SU-DHL-6 (cell line): ENCODE results near the gene RANBP17.

ENCODE experiments used
- H2AFZ ChIP-seq: fragments of 200-600 bp; sonication (generic); 2 replicates; pipeline ENCODE4 v1.6.1; 2014; ENCODE audit warnings: low read depth, mild to moderate bottlenecking, moderate library complexity, mixed read lengths, antibody characterized with exemption, low read length; ENCODE audit not compliant: severe bottlenecking
- H3F3A ChIP-seq: fragments of 200-600 bp; shearing (Covaris generic); 2 replicates; pipeline ENCODE4 v1.6.0; 2016; ENCODE audit warnings: antibody characterized with exemption, mild to moderate bottlenecking; ENCODE audit not compliant: insufficient read depth
- H3K27ac ChIP-seq: fragments of 200-600 bp; sonication (generic); 2 replicates; pipeline ENCODE4 v1.5.1; 2016; ENCODE audit warnings: low read depth, mild to moderate bottlenecking, low read length, moderate library complexity, mixed read lengths
- H3K27me3 ChIP-seq: fragments of 200-600 bp; sonication (generic), shearing (Covaris generic); 2 replicates; pipeline ENCODE4 v1.6.0; 2014; ENCODE audit warnings: mild to moderate bottlenecking, low read length
- H3K36me3 ChIP-seq: fragments of 200-600 bp; sonication (generic); 2 replicates; pipeline ENCODE4 v1.6.1; 2014; ENCODE audit warnings: mild to moderate bottlenecking, low read length, mixed read lengths
- H3K4me2 ChIP-seq: fragments of 300-600, 200-600 bp; shearing (Covaris generic), sonication (generic); 2 replicates; pipeline ENCODE4 v1.6.0; 2014; ENCODE audit warnings: low read length, low read depth, mild to moderate bottlenecking; ENCODE audit not compliant: poor library complexity, severe bottlenecking
- H3K4me3 ChIP-seq: fragments of 200-600 bp; sonication (generic); 2 replicates; pipeline ENCODE4 v1.5.1; 2014; ENCODE audit warnings: antibody characterized with exemption, low read length, mild to moderate bottlenecking, mixed read lengths; ENCODE audit not compliant: insufficient read depth, poor library complexity, severe bottlenecking
- H3K79me2 ChIP-seq: fragments of 200-600 bp; sonication (generic); 2 replicates; pipeline ENCODE4 v1.6.1; 2014; ENCODE audit warnings: mild to moderate bottlenecking, low read length, moderate library complexity; ENCODE audit not compliant: insufficient read depth
- H3K9ac ChIP-seq: fragments of 200-600 bp; sonication (generic); 2 replicates; pipeline ENCODE4 v1.7.0; 2014; ENCODE audit warnings: mild to moderate bottlenecking, low read length
- H3K9me2 ChIP-seq: fragments of 200-600 bp; sonication (generic); replicated peaks from 2 replicates; pipeline ENCODE4 v1.6.1; 2014; ENCODE audit warnings: low read length; ENCODE audit not compliant: insufficient read depth
- H3K9me3 ChIP-seq: fragments of 200-600 bp; sonication (generic); 2 replicates; pipeline ENCODE4 v1.6.1; 2014; ENCODE audit warnings: low read length, mixed read lengths; ENCODE audit not compliant: insufficient read depth
- H4K20me1 ChIP-seq: fragments of 200-600 bp; sonication (generic); 2 replicates; pipeline ENCODE4 v1.6.1; 2014; ENCODE audit warnings: low read depth, mild to moderate bottlenecking, antibody characterized with exemption, low read length, moderate library complexity, mixed read lengths
- EZH2phosphoT487 ChIP-seq: fragments of 200-600 bp; sonication (generic), shearing (Covaris generic); conservative IDR thresholded peaks from 2 replicates; pipeline ENCODE4 v1.6.1; 2018; ENCODE audit warnings: mild to moderate bottlenecking, antibody characterized with exemption, low read length, moderate library complexity, mixed read lengths
- TF ChIP-seq, protein P1 (sequence below): fragments of 200-600 bp; sonication (generic); IDR thresholded peaks from one replicate; pipeline ENCODE4 v1.5.1; 2017; ENCODE audit warnings: antibody characterized with exemption, mild to moderate bottlenecking, low read length, moderate library complexity; ENCODE audit not compliant: insufficient read depth, poor library complexity, severe bottlenecking

The RANBP17 gene

DNA sequence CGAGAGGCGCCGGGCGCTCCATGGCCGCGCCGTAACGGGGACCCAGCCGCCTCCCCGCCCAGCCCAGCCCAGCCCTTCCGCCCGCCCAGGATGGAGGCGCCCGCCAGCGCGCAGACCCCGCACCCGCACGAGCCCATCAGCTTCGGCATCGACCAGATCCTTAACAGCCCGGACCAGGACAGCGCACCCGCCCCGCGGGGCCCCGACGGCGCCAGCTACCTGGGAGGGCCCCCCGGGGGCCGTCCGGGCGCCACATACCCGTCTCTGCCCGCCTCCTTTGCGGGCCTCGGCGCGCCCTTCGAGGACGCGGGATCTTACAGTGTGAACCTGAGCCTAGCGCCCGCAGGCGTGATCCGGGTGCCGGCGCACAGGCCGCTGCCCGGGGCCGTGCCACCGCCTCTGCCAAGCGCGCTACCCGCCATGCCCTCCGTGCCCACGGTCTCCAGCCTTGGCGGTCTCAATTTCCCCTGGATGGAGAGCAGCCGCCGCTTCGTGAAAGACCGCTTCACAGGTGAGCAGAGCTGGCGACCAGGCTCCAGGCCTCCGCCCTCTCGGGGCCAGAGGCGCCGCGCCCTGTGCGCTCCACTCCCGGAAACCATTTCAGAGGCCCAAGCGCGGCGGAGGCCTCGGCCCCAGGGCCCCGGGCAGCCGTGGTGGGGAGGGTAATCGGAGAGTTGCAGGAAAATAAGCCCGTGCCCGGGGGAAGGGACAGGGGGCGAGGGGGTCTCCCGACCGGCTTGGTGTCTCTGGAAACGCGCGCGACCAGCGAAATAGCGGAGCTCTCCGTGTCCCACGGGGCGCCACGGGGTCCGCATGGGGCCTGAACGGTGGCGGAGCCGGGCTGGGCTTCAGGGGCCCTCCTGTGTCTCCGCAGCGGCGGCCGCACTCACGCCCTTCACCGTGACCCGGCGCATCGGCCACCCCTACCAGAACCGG, 447.7 kb downstream of the RANBP17 start:
- H3F3A ChIP-seq: no peaks in the 10 kb centered on the region
- H3K9me3 ChIP-seq: no peaks in the 10 kb centered on the region
- H2AFZ ChIP-seq: no peak overlapping the region
- H3K9me2 ChIP-seq: no peaks in the 10 kb centered on the region
- H3K4me2 ChIP-seq: no peak overlapping the region
- H3K4me3 ChIP-seq: no peak overlapping the region
- H3K79me2 ChIP-seq: no peaks in the 10 kb centered on the region
- TF ChIP-seq, protein P1, sequence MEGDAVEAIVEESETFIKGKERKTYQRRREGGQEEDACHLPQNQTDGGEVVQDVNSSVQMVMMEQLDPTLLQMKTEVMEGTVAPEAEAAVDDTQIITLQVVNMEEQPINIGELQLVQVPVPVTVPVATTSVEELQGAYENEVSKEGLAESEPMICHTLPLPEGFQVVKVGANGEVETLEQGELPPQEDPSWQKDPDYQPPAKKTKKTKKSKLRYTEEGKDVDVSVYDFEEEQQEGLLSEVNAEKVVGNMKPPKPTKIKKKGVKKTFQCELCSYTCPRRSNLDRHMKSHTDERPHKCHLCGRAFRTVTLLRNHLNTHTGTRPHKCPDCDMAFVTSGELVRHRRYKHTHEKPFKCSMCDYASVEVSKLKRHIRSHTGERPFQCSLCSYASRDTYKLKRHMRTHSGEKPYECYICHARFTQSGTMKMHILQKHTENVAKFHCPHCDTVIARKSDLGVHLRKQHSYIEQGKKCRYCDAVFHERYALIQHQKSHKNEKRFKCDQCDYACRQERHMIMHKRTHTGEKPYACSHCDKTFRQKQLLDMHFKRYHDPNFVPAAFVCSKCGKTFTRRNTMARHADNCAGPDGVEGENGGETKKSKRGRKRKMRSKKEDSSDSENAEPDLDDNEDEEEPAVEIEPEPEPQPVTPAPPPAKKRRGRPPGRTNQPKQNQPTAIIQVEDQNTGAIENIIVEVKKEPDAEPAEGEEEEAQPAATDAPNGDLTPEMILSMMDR: no peak
- TF ChIP-seq EZH2phosphoT487: no peak
- no peak overlapping the region for H3K27ac ChIP-seq
- no peaks in the 10 kb centered on the region for H4K20me1 ChIP-seq
- no peaks in the 10 kb centered on the region for H3K27me3 ChIP-seq
- H3K9ac ChIP-seq: no peak overlapping the region
- H3K36me3 ChIP-seq: no peaks in the 10 kb centered on the region

DNA sequence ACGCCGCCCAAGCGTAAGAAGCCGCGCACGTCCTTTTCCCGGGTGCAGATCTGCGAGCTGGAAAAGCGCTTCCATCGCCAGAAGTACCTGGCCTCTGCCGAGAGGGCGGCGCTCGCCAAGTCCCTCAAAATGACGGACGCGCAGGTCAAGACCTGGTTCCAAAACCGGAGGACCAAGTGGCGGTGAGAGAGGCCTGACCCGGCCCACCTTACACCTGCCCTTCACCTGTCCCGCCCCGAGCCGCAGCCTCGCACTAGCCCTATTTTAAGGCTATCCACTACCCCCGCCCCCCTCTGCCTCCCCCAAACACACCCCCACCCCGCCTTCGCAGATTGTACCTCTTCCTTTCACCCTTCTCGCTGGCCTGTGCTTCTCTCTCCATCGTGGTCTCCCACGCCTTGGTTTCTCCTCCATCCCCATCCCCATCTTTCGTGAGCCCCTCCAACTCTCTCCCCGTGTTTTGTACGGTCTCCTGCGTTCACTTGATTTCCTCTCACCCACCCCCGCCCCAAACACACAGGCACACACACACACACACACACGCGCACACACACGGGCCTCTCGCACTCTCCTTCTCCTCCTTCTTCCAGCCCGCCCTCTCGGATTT, 448.5 kb downstream of the RANBP17 start:
- Histone ChIP-seq H2AFZ (no peak overlapping the region), H3K4me3 (no peak overlapping the region), H3K4me2 (no peak overlapping the region), H3K9ac (no peak overlapping the region), H3K27me3 (no peaks in the 10 kb centered on the region), H3F3A (no peaks in the 10 kb centered on the region), H3K79me2 (no peaks in the 10 kb centered on the region), H3K27ac (no peak overlapping the region), H3K9me2 (no peaks in the 10 kb centered on the region), H3K36me3 (no peaks in the 10 kb centered on the region), H3K9me3 (no peaks in the 10 kb centered on the region), H4K20me1 (no peaks in the 10 kb centered on the region)
- no peak for TF ChIP-seq EZH2phosphoT487
- TF ChIP-seq, protein P1: no peak

DNA sequence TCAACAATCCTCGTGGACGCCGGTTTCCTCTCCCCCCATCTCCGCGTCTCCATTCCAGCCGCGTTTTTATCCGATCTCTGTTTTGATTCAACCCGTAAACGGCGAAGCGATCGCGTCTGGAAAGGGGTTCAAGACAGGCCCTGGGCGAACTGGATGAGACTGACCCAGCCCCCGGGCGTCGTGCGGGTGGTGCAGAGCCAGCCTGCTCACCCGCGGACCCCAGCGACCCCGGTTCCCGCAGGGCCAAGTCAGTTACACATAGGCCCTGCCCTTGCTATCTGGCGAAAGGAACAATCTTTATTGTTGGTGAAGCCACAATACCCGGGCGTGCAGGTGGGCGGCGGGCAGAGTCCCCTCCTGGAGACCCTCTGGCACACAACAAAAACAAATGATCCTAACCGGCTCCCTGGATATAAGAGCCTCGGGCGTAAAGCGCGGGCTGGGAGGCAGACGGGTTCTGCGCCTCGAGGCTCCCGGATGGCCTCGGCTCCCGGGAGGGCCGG, 449.1 kb downstream of the RANBP17 start:
- H3K79me2 ChIP-seq: no peaks in the 10 kb centered on the region
- no peak overlapping the region for H3K9ac ChIP-seq
- no peak overlapping the region for H3K27ac ChIP-seq
- no peaks in the 10 kb centered on the region for H3K27me3 ChIP-seq
- no peaks in the 10 kb centered on the region for H3F3A ChIP-seq
- no peak overlapping the region for H2AFZ ChIP-seq
- H3K4me3 ChIP-seq: no peak overlapping the region
- H3K9me3 ChIP-seq: no peaks in the 10 kb centered on the region
- H3K4me2 ChIP-seq: no peak overlapping the region
- H3K36me3 ChIP-seq: no peaks in the 10 kb centered on the region
- no peaks in the 10 kb centered on the region for H4K20me1 ChIP-seq
- H3K9me2 ChIP-seq: no peaks in the 10 kb centered on the region
- TF ChIP-seq, protein P1: no peak
- no peak for TF ChIP-seq EZH2phosphoT487
